PC-9 (cell line): ENCODE results near the gene KXD1.

ENCODE experiments used
- EZH2 ChIP-seq: fragments of 200-600 bp; sonication (generic); IDR thresholded peaks from 2 replicates; pipeline ENCODE4 v1.8.0; 2017; ENCODE audit warnings: antibody characterized with exemption, low read depth
- TF ChIP-seq, protein P1 (sequence below): fragments of 200-600 bp; sonication (generic); conservative IDR thresholded peaks from 2 replicates; pipeline ENCODE4 v1.6.1; 2017; ENCODE audit warnings: mixed run types, antibody characterized with exemption, mild to moderate bottlenecking, moderate library complexity

DNA sequence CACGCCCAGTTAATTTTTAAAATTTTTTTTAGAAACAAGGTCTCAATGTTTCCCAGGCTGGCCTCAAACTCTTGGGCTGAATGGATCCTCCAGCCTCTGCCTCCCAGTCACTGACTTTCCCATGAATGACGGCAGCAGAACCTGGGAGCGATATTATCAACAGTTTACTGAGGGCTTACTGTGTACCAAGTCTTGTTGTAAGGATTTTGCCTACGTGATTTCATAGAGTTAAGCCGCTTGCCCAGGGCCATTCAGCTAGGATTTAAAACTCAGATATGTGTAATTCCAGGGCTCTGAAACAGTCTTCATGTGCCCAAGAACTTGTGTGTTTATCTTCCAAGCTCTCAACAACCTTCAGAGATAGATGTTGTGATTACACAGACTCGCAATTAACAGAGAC lies 6.0 kb upstream of the KXD1 start:
- TF ChIP-seq, protein P1, sequence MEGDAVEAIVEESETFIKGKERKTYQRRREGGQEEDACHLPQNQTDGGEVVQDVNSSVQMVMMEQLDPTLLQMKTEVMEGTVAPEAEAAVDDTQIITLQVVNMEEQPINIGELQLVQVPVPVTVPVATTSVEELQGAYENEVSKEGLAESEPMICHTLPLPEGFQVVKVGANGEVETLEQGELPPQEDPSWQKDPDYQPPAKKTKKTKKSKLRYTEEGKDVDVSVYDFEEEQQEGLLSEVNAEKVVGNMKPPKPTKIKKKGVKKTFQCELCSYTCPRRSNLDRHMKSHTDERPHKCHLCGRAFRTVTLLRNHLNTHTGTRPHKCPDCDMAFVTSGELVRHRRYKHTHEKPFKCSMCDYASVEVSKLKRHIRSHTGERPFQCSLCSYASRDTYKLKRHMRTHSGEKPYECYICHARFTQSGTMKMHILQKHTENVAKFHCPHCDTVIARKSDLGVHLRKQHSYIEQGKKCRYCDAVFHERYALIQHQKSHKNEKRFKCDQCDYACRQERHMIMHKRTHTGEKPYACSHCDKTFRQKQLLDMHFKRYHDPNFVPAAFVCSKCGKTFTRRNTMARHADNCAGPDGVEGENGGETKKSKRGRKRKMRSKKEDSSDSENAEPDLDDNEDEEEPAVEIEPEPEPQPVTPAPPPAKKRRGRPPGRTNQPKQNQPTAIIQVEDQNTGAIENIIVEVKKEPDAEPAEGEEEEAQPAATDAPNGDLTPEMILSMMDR, result no peak
- TF ChIP-seq EZH2, result no peak
